HG03565 (cell line): ENCODE measurements around the gene HERC4.
"Not testable (repeated sequence)": the region's sequence is repeated elsewhere in the genome, so short reads cannot be mapped to it uniquely, and the experiment has no call there.

ENCODE experiments used
- ATAC-seq: cut with Tn5 transposase; IDR thresholded peaks from one replicate; pipeline ENCODE4 v1.9.1; 2021; ENCODE audit warnings: mild to moderate bottlenecking, moderate library complexity; ENCODE audit not compliant: unreplicated experiment

Gene HERC4

DNA sequence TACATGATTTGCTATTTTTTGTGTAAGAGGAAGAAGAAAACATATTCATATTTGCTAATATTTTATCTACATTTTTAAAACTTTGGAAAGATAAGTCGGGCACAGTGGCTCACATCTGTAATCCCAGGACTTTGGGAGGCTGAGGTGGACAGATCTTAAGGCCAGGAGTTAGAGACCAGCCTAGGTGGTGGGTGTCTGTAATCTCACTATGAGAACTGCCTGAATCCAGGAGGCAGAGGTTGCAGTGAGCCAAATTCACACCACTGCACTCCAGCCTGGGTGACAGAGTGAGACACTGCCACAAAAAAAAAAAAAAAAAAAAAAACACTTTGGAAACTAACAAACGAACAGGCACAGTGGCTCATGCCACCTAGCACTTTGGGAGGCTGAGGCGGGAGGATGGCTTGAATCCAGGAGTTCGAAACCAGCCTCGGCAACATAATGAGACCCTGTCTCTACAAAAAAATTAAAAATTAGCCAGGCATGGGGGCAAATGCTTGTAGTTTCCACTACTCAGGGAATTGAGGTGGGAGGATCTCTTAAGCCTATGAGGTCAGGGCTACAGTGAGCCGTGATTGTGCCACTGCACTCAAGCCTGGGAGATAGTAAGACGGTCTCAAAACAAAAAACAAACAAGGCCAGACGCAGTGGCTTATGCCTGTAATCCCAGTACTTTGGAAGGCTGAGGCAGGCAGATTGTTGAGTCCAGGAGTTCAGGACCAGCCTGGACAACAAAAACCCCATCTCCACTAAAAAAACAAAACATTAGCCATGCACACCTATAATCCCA, 25.6 kb downstream of the HERC4 start:
- ATAC-seq = no peak

DNA sequence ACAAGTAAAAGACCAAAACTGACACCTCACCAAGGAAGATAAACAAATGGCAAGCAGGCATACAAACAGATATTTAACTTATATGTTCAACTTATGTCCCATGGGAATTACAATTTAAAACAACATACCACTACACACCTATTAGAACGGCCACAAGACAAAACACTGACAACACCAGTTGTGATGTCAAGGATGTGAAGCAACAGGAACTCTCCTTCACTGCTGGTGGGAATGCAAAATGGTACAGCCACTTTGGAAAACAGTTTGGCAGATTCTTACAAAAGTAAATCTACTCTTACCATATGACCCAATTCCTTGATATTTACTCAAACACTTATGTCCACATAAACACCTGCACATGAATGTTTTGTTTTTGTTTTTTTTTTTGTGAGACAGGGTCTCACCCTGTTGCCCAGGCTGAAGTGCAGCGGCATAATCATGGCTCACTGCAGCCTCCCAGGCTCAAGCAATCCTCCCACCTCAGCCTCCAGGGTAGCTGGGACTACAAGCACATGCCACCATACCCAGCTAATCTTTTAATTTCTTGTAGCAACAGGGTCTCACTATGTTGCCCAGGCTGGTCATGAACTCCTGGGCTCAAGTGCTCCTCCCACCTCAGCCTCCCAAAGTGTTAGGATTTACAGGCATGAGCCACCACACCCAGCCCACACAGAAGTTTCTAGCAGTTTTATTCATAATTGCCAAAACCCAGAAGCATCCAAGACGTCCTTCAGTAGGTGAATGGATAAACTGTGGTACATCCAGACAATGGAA, 27.3 kb downstream of the HERC4 start:
- no peak for ATAC-seq

- ATAC-seq = no peak
These were observed 28.0 kb downstream of the HERC4 start for GRCh38 chr10:68047122-68047521.

DNA sequence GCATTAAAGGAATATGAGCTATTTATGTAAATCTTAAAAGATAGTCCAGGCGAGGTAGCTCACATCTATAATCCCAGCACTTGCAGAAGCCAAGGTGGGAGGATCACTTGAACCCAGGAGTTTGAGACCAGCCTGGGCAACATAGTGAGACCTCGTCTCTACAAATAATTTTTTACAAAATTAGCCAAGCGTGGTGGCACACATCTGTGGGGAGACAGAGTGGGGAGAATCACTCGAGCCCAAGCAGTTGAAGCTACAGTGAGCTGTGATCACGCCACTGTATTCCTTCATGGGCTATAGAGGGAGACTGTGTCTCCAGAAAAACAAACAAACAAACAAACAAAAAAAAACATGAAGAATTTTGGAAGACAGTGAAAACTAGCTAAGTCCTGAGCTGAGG, 28.4 kb downstream of the HERC4 start:
- no peak for ATAC-seq

GRCh38 chr10:68043030-68043429, 32.1 kb downstream of the HERC4 start:
- ATAC-seq = no peak

- ATAC-seq = no peak
These were observed 43.0 kb downstream of the HERC4 start for GRCh38 chr10:68032113-68032512.

DNA sequence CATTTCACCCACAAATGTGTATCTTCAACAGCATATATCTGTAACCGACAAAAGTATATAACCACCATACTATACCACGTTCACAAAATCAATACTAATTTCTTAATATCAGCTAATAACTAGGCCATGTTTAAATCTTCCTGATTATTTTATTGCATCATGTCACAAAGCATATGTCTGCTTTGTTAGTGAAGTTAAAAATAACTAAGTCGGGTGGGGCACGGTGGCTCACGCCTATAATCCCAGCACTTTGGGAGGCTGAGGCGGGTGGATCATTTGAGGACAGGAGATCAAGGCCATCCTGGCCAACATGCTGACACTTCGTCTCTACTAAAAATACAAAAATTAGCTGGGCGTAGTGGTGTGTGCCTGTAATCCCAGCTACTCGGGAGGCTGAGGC, 47.7 kb downstream of the HERC4 start:
- no peak for ATAC-seq

GRCh38 chr10:68023292-68023691, 51.8 kb downstream of the HERC4 start:
- ATAC-seq = no peak

DNA sequence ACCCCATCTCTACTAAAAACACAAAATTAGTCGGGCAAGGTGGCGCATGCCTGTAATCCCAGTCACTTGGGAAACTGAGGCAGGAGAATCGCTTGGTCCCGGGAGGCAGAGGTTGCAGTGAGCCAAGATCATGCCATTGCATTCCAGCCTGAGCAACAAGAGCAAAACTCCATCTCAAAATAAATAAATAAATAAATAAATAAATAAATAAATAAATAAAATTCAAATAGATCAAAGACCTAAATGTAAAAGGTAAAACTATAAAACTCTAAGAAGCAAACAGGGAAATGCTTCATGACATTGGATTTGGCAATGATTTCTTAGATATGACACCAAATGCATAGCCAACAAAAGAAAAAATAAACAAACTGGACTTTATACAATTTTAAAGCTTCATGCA, 52.8 kb downstream of the HERC4 start:
- ATAC-seq = not testable (repeated sequence)

DNA sequence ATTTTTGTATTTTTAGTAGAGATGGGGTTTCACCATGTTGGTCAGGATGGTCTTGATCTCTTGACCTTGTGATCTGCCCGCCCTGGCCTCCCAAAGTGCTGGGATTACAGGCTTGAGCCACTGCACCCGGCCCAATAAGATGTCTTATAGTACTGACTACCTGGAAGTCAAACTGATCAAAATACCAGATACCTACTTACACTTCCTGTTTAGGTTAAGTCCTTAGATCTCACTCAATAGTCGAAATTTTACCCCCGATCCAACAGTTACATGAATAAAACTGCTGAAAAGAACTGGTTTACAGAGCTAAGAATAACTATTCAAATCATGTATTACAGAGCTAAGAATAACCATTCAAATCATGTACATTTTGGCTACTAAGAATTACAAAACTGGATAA, 58.6 kb downstream of the HERC4 start:
- not testable (repeated sequence) for ATAC-seq

DNA sequence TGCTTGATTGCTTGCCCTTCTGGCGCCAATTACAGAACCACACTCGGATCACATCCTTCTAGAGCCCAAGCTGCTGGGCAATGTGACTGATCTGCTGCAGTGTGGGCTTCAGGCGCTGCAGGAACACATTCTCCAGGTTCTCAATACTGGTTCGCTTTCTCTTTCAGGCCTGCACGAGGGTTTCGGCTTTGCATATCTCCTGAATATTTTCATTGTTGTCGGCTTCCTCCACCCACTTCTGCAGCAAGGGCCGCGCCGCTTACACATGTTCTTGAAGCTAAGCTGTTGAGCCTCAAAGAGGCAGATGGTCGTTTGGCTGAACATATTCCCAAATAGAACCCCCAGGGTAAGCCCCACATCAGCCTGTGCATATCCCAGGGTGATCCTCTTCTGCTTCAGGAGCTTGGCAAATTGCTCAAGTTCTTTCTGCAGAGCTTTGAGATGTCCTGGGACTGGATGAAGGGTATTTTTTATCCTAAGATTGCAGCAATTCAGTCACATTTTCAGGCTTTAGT, 64.6 kb downstream of the HERC4 start:
- ATAC-seq = no peak

- ATAC-seq = no peak
These were observed 67.7 kb downstream of the HERC4 start for GRCh38 chr10:68007356-68007755.

DNA sequence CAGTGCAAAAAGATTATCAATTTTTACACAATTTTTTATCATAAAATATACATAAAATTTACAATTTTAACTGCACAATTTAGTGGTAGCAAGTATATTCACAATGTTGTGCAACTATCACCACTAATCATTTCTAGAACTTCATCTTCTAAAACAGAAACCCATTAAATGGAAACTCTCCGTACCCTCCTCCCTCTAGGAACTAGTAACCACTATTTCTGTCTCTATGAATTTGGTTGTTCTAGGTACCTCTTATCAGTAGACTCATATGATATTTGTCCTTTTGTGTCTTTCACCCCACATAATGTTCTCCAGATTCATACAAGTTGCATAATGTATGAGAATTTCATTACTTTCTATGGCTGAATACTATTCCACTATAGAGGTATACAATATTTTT, 73.5 kb downstream of the HERC4 start:
- no peak for ATAC-seq

DNA sequence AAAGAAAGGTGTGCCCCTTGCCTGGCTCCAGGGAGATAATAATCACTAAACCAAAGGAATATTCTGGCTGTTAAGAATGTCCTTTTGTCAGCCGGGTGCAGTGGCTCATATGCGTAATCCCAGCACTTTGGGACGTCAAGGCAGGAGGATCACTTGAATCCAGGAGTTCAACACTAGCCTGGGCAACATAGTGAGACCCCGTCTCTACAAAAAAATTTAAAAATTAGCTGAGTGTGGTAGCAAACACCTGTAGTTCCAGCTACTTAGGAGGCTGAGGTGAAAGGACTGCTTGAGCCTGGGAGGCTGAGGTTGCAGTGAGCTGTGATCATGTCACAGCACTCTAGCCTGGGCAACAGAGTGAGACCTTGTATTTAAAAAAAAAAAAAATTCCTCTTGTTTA, 74.1 kb downstream of the HERC4 start:
- no peak for ATAC-seq

- no peak for ATAC-seq
These were observed 85.0 kb downstream of the HERC4 start for GRCh38 chr10:67990093-67990492.

- ATAC-seq = no peak
These were observed 86.5 kb downstream of the HERC4 start for GRCh38 chr10:67988606-67989005.

GRCh38 chr10:67982603-67983002, 92.5 kb downstream of the HERC4 start:
- ATAC-seq = not testable (repeated sequence)

- no peak for ATAC-seq
These were observed 96.3 kb downstream of the HERC4 start for GRCh38 chr10:67978749-67979148.

GRCh38 chr10:67977251-67977650, 97.8 kb downstream of the HERC4 start:
- no peak for ATAC-seq

- ATAC-seq = no peak
These were observed 98.5 kb downstream of the HERC4 start for GRCh38 chr10:67976292-67977245.

- ATAC-seq = no peak
These were observed 99.2 kb downstream of the HERC4 start for GRCh38 chr10:67975871-67976270.
